HG03571 (cell line): ENCODE measurements around the gene MCF2L.
"Not testable (repeated sequence)": the region's sequence is repeated elsewhere in the genome, so short reads cannot be mapped to it uniquely, and the experiment has no call there.

Experiments
- ATAC-seq: cut with Tn5 transposase; IDR thresholded peaks from one replicate; pipeline ENCODE4 v1.9.1; 2021; ENCODE audit not compliant: unreplicated experiment

The MCF2L gene

DNA sequence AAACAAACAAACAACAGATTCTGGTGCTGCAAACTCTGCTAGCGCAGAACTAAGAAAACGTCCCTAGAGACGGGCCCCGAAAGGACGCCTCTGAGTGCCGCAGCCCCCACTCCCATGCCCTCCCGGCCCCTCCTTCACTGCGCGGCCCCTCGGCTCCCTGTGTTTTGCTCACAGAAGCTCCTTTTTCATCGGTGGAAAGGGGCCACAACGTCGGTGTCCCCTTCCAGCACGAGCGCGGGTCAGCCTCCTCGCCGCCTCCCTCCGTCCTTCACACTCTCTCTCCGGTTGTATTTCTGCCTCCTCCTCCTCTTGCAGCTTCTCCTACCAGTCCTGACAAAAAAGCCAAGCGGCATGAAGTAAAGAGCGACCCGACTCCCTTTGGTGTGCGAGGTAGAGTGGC, 121.8 kb downstream of the MCF2L start:
- no peak for ATAC-seq

DNA sequence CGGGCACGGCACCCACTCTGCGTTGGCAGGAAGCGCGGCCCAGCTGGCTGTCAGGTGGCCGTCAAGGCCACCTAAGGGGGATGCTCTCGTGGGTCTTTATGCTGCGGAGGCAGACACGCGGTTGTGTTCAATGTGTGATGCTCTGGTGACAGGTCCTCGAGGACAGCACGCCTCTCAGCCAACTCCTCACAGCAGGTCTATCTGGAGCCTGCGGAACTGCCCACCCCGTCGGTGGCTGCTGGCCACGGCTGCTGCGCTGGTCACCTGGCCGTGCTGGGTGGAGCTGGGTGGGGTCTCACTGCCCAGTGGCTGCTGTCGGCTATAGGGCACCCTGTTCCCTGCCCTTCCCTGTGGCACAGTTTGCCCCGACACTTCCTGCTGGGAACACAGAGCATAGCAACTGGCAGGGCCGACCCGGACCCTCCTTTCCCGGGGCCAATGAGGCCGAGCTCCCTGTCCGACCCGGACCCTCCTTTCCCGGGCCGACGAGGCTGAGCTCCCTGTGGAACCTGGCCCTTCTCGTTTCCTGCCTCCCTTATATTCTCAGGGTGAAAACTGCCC, 122.3 kb downstream of the MCF2L start:
- no peak for ATAC-seq

DNA sequence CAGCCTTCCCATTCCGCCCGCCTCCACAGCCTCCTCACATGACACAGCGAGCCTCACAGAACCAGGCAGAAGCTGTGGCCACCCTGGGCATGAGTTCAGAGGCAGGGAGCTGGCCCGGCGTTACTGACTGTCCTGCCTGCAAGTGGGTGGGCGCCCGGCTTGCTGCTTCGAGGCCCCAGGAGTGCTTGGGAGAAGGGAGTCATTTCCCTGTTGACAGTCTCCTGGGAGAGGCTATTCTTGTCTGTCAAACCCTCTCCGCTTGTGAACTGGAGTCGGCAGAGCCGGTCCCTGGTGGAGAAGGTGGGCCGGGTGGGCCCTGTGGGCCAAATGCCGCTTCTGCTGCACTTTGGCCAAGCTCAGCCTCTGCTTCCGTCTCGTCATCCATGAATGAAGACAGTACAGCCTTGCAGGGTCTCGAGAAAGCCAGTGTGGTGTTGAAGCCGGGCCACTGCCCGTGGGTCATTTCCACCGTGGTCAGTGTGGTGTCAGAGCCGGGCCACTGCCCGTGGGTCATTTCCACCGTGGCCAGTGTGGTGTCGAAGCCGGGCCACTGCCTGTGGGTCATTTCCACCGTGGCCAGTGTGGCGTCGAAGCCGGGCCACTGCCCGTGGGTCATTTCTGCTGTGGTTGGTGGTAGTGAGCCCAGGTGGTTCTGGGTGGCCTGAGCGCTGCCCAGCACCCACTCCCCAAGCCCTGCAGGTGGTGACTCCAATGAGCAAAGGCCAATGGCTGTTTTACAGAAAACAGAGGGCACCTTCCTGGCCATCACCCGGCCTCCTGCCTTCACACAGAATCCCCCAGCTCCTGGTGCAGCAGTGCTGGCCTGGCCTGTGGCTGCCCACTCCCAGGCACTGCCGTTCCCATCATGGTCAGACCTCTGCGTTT, 123.1 kb downstream of the MCF2L start:
- no peak for ATAC-seq

DNA sequence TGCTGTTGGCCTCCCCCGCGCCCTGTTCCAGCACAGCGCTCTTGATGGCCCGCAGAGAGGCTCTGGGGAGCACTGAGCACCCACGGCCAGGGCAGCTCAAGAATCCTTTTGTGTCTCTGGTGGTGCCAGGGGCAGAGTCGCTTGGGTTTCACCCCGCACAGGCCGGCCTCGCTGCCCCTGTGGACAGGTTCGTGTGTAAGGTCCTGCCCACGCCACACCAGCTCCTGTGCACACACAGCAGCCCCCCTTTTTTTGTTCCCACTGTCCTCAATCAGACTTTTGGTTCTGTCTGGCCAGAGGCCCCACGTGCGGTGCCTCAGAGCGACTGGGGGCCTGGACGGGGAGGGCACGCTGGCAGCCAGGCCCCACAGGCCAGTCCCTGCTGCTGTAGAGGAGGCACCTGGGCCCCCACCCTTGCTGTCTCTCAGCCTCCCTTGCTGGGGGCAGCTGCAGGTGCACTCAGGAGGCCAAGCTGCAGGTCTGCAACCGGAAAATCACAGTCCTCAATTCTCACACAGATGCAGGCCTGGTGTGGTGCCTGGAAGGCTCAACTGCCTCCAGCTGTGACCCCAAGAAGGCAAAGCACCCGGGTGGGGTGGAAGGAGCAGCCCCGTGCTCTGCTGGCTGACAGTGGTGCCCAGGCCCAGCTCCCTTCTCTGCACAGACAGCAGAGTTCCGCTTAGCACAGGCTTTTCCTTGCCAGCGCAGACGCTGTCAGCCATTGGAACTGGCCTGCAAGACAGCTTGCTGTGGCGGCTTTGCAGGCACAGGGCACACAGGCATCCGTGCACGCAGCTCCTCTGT, 124.0 kb downstream of the MCF2L start:
- no peak for ATAC-seq

DNA sequence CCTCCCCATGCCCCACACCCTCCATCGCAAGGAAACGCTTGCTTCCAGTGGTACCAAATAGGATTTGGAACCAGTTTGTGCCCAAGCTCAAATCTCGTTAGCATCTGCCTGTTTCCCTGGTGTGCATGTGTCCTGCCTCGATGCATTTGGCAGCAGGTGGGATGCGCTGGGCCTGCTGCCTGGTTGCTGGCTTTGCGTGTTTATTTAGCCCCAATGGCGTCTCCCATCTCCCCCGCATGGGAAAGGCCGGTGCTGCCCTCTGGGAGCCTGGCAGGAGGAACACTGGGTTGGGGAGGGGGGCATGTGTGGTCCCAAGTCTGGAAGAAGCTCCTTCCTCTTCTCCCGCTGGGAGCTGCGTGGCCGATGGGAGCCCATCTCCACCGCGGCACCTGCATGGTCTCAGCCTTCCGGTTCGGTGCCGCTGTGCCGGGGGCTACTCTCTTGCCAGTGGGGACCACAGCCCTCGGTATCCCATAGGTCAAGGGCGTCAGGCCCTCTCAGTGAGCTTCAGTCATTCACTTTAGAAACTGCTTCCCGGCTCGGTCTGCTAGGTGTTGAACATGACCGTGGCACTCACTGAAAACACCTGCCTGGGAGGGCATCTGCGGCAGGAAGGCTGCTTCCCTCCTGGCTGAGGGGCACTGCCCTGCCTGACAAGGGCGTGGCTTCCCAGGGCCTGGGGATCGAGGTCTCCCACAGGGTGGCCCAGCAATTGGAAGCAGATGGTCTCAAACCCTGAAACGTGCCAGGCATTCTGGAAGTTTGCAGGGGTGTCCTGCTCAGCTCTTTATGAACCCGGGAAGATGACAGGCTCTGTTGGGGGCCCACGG, 124.8 kb downstream of the MCF2L start:
- no peak for ATAC-seq

DNA sequence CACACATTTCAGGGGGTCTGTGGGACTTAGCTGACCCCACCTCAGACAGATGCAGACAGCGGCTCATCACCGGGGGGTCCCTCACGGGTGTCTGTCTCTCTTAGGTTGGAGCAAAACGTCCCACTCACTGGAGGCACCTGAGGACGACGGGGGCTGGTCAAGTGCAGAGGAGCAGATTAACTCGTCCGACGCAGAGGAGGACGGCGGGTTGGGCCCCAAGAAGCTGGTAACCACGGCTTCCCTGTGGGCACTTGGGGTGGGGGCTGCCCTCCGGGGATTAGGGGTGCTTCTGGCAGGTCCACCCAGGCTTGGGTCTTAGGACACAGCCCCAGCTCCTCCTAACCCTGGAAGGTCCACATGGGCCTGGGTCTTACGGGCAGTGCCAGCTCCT, 125.4 kb downstream of the MCF2L start:
- no peak for ATAC-seq

DNA sequence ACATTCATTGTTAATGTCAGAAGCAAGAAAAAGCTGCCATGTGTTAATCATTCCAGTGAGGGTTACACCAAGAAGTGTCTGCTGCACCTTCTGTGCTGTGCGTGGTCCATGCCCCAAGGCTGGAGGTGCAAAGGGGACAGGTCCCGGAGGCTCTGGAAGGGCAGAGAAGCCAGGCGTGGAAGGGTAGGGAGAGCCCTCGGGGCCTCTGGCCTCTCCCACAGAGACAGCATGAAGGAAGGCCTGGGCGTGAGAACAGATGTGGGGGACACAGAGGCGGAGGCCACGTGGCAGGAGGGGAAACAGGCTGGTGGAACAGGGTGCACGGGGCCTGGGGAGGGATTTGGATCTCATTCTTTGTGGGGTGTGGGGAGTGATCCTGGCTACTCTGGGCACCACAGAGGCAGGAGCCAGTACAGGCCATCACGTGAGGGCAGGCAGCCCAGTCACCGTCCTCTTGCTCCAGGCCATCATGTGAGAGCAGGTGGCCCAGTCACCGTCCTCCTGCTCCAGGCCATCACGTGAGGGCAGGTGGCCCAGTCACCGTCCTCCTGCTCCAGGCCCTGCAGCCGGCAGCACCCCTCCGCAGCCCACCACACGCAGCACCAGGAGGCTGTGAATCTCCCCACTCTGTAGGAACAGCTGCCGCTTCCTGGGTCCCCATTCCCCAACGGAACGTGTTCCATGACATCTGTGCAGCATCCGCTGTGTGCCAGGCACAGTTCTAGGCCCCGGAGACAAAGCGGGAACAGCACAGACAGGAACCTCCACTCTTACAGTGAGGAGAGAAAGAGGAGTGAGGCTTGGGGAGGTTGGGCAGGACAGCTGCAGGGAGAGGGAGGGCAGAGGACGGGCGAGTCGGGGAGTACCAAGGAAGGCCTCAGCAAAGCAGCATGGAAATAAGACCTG, 126.4 kb downstream of the MCF2L start:
- ATAC-seq, result no peak

DNA sequence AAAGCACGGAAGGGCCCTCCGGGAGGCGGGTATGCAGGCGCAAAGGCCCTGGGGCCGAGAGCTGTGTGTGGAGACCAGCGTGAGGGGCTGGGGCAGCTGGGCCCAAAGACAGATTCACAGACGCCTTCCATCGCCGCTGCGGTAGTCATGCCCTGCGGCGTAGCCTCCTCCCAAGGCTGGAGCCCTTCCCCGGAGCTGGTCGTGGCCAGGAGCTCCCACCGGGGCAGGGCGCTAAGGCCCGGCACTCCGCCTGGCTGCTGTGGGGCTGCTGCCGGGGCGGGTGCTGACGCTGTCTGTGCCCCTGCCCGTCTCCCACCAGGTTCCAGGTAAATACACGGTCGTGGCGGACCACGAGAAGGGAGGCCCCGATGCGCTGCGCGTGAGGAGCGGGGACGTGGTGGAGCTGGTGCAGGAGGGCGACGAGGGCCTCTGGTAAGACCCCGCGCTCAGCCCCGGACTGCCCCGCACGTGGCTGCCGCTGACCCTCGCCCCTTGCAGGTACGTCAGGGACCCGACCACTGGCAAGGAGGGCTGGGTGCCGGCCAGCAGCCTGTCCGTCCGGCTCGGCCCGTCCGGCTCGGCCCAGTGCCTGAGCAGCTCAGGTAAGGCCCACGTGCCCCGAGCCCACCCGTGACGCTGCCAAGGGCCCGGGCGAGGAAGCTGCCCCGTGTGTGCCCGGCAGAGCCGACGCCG, 127.2 kb downstream of the MCF2L start:
- no peak for ATAC-seq

DNA sequence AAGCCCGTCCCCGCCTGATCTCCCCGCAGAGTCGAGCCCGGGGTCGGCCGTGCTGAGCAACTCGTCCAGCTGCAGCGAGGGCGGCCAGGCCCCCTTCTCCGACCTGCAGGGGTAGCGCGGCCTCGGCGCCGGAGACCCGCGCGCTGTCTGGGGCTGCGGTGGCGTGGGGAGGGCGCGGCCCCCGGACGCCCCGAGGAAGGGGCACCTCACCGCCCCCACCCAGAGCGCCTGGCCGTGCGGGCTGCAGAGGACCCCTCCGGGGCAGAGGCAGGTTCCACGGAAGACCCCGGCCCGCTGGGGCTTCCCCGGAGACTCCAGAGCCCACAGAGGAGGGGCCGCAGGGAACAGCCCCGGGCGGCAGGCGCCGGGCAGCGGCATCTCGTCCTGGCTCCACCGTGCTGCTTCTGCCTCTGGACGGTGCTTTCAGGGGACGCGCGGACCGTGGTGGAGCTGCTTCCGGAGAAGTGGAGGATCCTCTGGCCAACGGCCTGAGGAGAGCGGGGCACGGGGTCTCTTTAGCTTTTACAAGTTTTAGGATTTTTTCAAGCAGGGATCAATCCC, 127.8 kb downstream of the MCF2L start:
- no peak for ATAC-seq

DNA sequence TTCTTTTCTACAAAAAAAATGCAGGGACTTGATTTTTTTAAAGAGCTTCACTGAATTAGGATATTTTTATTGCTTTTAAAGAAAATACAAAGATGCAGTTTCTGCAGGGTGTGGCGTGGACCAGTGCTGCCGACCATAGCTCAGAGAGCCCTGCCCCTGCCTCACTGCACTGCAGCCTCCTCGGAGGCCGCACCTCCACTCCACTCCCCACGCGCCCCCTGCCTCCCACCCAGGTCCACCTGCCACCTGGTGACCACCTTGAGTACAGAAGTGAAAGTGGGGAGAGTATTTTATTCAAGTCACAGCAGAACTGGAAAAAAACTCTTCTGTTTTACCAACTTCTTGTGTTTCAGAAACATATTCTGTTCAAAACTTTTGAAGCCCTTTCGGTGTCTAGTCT, 128.6 kb downstream of the MCF2L start:
- no peak for ATAC-seq

DNA sequence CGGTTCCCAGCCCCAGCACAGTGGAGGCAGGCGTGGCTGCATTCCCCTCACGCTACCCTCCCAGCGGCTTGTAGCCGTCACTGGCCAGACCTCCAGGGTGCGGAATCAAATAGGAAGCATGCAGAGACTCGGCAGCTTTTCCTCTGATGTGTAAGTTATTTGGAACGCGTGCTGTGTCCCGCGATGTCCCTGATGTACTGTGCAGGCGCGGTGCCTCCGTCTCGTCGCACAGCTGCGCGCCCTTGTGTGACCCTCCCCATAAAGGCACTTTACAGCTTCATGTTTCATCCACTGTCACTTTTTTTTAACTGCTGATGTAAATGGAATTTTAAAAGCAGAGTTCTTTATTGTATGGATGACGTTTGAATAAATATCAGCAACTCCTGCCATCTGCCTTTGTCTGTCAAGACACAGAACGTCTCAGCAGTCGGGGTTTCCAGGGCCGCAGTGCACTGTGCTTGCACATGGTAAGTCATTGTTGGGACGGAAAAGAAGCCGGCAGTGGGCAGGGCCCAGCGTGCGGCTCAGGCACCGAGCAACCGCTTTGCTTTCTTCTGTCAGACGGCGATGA, 129.2 kb downstream of the MCF2L start:
- no peak for ATAC-seq

DNA sequence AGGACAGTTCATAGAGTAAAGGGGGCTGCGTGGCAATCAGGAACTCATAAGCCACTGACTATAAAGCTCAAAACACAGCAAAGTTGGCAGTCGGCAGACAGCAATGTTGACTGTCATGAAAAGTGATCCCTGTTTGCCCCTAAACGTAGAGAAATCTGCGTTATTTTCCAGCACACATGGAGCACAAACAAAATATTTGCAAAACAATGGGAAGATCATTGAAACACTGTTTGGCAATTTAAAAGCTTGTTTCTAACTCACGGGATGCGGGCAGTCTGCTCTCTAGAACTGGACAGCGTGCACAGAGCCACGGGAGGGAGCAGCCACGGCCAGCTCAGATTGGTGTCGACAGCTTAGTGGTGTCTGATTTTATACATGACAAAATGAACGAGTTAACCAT, 130.1 kb downstream of the MCF2L start:
- no peak for ATAC-seq

DNA sequence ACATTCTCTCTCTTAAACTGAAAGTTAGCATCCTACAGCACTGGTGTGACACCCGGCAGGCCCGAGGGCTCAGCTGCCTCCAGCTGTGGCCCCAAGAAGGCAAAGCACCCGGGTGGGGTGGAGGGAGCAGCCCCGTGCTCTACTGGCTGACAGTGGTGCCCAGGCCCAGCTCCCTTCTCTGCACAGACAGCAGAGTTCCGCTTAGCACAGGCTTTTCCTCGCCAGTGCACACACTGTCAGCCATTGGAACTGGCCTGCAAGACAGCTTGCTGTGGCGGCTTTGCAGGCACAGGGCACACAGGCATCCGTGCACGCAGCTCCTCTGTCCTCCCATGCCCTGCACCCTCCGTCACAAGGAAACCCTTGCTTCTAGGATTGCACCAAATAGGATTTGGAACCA, 133.3 kb downstream of the MCF2L start:
- ATAC-seq, result not testable (repeated sequence)

DNA sequence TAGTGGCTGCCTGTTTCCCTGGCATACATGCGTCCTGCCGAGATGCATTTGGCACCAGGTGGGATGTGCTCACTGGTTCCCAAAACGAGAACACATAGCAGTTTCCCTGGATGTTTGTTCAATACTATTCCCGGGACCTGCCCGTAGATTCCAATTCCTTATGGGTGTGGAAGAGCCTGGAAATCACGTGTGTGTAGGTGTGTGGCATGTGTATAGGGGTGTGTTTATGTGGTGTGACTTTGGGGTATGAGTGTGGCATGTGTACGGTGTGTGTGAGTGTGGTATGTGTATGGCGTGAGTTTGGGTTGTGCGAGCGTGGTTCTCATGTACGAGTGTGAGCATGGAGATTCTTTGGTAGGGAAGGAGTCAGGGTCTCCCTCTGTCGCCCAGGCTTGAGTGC, 133.7 kb downstream of the MCF2L start:
- ATAC-seq, result no peak

DNA sequence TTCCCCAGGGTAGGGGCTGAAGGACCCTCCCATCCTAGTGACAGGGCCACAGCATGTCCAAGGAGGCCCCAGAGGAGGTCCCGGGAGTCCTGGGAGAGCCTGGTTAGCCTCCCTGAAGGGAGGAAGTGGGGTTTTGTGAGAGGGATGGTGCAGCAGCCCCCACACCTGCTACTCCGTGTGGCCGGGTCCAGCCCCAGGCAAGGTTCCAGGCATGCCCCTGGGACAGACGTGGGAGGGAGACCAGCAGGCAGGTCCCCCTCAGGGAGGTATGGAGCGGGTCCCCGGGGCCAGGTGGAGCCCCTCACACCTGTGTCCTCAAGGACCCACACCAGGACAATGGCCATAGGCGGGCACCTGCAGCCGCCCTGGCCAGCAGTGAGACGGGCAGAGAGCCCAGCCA, 134.6 kb downstream of the MCF2L start:
- ATAC-seq, result no peak

DNA sequence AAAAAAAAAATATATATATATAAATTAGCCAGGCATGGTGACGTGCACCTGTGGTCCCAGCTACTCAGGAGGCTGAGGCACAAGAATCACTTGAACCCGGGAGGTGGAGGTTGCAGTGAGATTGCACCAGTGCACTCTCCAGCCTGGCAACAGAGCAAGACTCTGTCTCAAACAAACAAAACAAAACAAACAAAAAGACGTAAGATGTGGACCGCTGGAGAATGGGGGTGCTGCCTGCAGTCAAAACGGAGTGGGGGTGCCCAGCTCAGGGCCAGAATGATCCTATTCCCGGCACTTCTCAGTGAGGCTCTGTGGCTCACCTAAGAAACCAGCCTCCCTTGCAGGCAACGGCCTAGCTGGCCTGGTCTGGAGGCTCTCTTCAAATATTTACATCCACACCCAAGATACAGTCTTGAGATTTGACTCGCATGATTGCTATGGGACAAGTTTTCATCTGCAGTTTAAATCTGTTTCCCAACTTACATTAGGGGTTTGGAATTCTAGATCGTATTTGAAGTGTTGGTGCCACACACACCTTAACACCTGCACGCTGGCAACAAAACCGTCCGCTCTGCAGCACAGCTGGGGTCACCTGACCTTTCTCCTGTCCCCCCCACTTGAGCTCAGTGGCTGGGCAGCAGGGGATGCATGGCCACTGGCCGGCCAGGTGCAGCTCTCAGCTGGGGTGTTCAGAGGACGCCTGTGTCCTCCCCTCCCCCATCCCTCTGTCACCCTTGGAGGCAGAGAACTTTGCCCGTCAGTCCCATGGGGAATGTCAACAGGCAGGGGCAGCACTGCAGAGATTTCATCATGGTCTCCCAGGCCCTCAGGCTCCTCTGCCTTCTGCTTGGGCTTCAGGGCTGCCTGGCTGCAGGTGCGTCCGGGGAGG, 136.3 kb downstream of the MCF2L start, which contains the start of gene F7:
TSS of gene F7 (plus strand) at position 760 of the 889 bp plus-strand sequence. CDS start at position 811, 51 bp downstream.
- ATAC-seq, result no peak

DNA sequence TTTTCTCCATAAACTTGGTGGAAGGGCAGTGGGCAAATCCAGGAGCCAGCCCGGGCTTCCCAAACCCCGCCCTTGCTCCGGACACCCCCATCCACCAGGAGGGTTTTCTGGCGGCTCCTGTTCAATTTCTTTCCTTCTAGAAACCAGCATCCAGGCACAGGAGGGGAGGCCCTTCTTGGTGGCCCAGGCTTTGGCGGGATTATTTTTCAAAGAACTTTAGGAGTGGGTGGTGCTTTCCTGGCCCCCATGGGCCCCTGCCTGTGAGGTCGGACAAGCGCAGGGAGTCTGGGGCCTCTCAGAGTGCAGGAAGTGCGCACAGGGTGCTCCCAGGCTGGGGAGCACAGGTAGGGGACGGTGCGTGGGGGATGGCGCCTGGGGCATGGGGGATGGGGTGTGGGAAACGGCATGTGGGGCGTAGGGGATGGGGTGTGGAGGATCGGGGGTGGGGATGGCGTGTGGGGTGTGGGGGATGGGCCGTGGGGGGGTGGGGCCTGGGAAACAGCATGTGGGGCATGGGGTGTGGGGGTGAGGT, 137.0 kb downstream of the MCF2L start:
- ATAC-seq, result no peak
